ENCODE measurements around the gene ALG14. TPM values are rescaled to one million over a fixed set of nuclear protein-coding genes. Genes with fewer than 3 reads are reported as not detected.

The ALG14 gene
- total and polyA plus RNA-seq, 7 donors, result 0.55 to 2.7 (median 1.8) TPM

- DNase-seq, result no peak
- H3K9me3 ChIP-seq, result no peaks in the 10 kb centered on the region
- H3K27ac ChIP-seq, result peak overlapping the region in 3 of 4 donors; percentile 32 to 64 (median 55)
- intact Hi-C loops (cut with DNase I), result no loop called here
- no peak for TF ChIP-seq POLR2AphosphoS5 (IDR thresholded peaks at IDR 0.05)
- TF ChIP-seq EP300 (IDR thresholded peaks at IDR 0.05), result no peak
- no peak for TF ChIP-seq POLR2A (IDR thresholded peaks at IDR 0.05)
- no peak for TF ChIP-seq CTCF (IDR thresholded peaks at IDR 0.05)
- peaks cover 0 to 9% (median 0%) of the 10 kb centered on the region in 4 donors for H3K36me3 ChIP-seq
- 20 to 55% methylated on average over 1 of the region's 1 CpG for WGBS, 2 donors
- H3K4me3 ChIP-seq, result no peak overlapping the region
- H3K4me1 ChIP-seq, result peaks cover 0 to 30% (median 25%) of the 10 kb centered on the region in 4 donors
- no peaks in the 10 kb centered on the region for H3K27me3 ChIP-seq
Observed at GRCh38 chr1:94935476-94935875, 137.3 kb downstream of the ALG14 start.

GRCh38 chr1:94935034-94935433, 137.7 kb downstream of the ALG14 start:
- 42 to 79% methylated on average over 1 of the region's 1 CpG for WGBS, 2 donors
- H3K4me3 ChIP-seq, result no peak overlapping the region
- DNase-seq, result no peak
- peaks cover 0 to 9% (median 0%) of the 10 kb centered on the region in 4 donors for H3K36me3 ChIP-seq
- peaks cover 0 to 35% (median 28%) of the 10 kb centered on the region in 4 donors for H3K4me1 ChIP-seq
- H3K27me3 ChIP-seq, result no peaks in the 10 kb centered on the region
- no peak overlapping the region for H3K27ac ChIP-seq
- no peaks in the 10 kb centered on the region for H3K9me3 ChIP-seq
- TF ChIP-seq POLR2A (IDR thresholded peaks at IDR 0.05), result no peak
- no peak for TF ChIP-seq CTCF (IDR thresholded peaks at IDR 0.05)
- no peak for TF ChIP-seq EP300 (IDR thresholded peaks at IDR 0.05)
- TF ChIP-seq POLR2AphosphoS5 (IDR thresholded peaks at IDR 0.05), result no peak
- intact Hi-C loops (cut with DNase I), result no loop called here

GRCh38 chr1:94934551-94934950, 138.2 kb downstream of the ALG14 start:
- H3K36me3 ChIP-seq, result peaks cover 0 to 9% (median 0%) of the 10 kb centered on the region in 4 donors
- no peaks in the 10 kb centered on the region for H3K27me3 ChIP-seq
- intact Hi-C loops (cut with DNase I), result loop anchor here (5.0 kb wide), 1 partner anchor 48 kb away; no protein-coding TSS in a partner anchor
- H3K9me3 ChIP-seq, result no peaks in the 10 kb centered on the region
- TF ChIP-seq EP300 (IDR thresholded peaks at IDR 0.05) (no peak), CTCF (IDR thresholded peaks at IDR 0.05) (no peak), POLR2A (IDR thresholded peaks at IDR 0.05) (no peak), POLR2AphosphoS5 (IDR thresholded peaks at IDR 0.05) (no peak)
- no peak overlapping the region for H3K4me3 ChIP-seq
- H3K4me1 ChIP-seq, result peaks cover 0 to 40% (median 33%) of the 10 kb centered on the region in 4 donors
- WGBS, 2 donors, result 88 to 91% methylated on average over 2 of the region's 2 CpGs
- no peak overlapping the region for H3K27ac ChIP-seq
- DNase-seq, result no peak

- 82 to 93% methylated on average over 7 of the region's 7 CpGs for WGBS, 2 donors
- peaks cover 0 to 9% (median 0%) of the 10 kb centered on the region in 4 donors for H3K36me3 ChIP-seq
- DNase-seq, result no peak
- no peak overlapping the region for H3K27ac ChIP-seq
- peaks cover 0 to 38% (median 34%) of the 10 kb centered on the region in 4 donors for H3K4me1 ChIP-seq
- no peaks in the 10 kb centered on the region for H3K9me3 ChIP-seq
- H3K27me3 ChIP-seq, result no peaks in the 10 kb centered on the region
- TF ChIP-seq POLR2AphosphoS5 (IDR thresholded peaks at IDR 0.05), result no peak
- no peak for TF ChIP-seq POLR2A (IDR thresholded peaks at IDR 0.05)
- no peak for TF ChIP-seq EP300 (IDR thresholded peaks at IDR 0.05)
- no peak for TF ChIP-seq CTCF (IDR thresholded peaks at IDR 0.05)
- no peak overlapping the region for H3K4me3 ChIP-seq
- intact Hi-C loops (cut with DNase I), result loop anchor here (5.0 kb wide), 1 partner anchor 51 kb away; no protein-coding TSS in a partner anchor
Observed at GRCh38 chr1:94931254-94931841, 141.4 kb downstream of the ALG14 start.
